GM21423 (cell line): ENCODE results near the gene ELF5.

Experiments used
- ATAC-seq: cut with Tn5 transposase; IDR thresholded peaks from one replicate; pipeline ENCODE4 v1.9.1; 2021; ENCODE audit warnings: mild to moderate bottlenecking, moderate library complexity; ENCODE audit not compliant: unreplicated experiment

Gene ELF5

DNA sequence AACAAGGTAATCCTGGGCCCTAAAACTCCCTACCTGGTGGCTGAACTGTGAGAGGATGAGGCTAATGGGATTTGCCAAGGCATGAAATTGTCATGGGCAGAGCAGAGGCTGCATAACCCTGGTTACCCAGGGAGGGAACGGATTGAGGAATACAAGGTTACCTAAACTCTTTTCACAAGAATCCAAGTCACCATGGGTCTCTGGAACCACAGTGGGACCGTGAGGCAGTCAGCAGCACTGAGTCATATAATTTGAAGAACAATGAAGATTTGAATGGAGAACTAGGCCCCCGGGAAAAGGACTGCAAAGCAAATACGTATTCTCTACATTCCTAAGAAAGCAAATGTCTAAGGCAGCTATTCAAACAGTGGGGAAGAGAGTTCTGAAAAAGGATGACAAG, 55.1 kb downstream of the ELF5 start:
- ATAC-seq, result no peak

DNA sequence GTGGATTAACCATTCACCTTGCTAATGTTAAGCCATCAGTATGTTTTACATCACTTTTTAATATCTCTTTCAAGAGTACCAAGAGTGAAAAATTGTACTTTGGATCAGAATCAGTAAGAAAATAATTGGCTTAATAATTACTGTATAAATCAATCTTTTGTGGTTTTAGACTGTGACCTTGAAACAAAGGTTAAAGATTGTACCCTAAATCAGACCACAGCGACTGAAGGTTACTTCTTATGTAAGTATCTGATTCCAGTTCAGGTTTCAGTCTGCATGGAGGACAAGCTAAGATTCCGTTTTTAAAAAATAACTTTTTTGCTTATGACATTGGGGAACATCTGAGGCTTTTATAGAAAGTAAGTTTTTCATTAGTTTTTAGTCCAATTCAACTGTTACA, 56.0 kb downstream of the ELF5 start:
- no peak for ATAC-seq

DNA sequence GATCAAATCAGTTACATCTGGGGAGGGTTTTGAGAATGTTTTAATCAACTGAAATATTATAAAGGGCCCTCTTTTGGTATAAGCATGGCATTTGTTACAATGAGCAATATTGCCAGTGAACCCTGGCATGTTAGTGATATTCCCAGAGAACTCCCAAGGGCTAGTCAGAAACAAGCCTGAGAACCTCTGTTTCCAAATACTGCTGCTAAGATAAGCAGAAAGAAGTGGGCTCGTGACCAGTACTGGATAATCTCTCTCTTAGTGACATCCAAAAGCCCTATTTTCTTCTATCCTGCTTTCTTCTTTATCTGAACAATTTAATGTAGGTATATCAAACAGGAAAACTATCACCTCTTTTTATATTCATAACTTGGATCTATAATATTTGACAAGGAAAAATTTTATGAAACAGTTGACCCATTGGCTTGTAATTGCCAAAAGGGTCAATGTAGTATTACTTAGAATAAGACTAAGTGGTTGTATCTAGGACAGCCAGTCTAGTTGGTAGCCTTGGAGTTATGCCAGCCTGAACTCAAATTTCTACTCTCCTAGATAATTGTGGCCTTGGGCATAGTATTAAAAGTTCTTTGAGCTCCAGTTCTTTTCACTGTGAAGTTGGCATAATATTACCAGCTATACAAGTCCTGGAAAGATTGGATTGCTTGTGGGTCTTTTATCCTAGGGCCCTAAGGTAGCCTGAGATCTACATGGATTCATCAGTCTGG, 59.1 kb downstream of the ELF5 start:
- ATAC-seq, result no peak

DNA sequence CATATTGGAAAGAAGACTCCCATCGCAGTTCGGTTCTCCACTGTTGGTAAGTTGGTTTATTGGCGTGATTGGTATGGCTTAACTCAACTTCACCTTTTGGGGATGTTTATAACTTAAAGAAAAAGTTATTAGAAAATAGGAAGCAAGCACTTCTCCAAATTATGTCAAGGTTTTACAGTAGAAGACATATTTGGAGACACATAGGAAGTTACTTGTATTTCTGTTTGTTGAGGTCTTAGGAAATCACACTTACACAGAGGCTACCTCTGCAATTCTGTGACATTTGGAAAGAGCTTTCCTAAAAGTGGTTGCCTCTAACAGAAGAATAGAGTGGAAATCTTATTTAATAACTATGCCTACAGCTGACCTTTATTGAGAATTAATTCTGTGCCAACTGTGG, 62.5 kb downstream of the ELF5 start:
- no peak for ATAC-seq

DNA sequence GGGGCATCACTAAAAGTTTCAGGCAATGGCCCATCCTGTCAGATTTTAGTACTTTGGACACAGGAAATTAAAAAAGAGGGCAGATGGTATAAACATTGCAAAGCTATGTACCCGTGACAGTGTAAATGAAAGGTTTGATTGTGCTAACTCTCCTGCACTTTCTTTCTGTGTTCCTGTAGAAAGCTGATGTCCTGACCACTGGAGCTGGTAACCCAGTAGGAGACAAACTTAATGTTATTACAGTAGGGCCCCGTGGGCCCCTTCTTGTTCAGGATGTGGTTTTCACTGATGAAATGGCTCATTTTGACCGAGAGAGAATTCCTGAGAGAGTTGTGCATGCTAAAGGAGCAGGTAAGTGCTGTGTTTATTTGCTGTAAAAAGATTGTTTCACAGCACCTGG, 64.6 kb downstream of the ELF5 start:
- ATAC-seq, result peak; percentile 66

DNA sequence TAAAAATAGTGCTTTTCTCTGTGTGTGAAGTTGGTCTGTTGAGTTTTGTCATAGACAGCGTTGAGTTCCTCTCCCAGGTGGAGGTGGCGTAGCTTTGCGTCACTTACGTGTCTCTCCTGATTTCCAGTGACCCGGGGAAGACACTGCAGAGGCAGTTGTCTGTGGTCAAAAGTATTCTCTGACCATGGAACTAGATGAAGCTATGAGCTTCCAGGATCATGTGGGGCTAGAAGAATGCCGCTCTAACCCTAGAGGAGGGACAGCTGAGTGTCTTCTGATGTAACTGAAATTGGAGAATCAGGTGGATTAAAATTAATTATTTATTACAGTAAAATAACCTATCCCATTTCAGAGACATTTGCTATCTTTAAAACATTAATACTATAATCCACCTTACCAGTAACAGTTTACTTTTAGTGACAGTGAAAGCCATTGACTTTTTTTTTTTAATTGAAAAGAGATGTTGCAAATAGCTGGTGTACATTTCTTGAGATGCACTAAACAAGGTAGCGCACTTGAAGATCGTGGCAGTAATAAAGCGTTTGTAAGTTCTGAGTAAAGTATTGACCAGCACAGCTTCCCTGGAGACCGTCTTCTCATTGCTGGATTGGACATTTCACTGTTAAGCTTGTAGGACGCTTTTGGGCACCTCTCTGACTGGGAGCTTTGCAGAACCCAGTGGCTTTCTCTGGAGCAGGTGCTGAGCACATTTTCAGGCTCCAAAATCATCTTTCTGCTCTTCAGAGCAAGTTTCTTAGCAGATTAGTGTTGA, 65.2 kb downstream of the ELF5 start:
- peak; percentile 8 for ATAC-seq

DNA sequence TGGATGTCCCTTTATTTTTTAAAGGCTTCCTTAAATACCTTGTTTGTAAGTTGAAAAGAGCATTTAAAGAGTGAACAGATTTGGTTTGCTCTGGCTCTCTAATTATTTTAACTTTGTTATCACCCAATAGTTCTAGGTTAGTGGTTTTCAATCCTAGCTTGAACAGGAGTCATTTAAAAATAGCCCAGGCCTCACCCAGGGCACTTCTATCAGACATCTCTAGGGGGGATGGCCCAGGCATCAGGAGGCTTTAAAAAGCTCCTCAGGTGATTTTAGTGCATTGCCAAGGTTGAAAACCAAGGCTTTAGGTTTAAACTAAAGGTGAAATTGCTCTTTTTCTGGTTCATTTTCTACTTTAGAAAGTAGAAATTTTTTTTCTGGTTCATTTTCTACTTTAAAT, 66.5 kb downstream of the ELF5 start:
- ATAC-seq, result no peak

DNA sequence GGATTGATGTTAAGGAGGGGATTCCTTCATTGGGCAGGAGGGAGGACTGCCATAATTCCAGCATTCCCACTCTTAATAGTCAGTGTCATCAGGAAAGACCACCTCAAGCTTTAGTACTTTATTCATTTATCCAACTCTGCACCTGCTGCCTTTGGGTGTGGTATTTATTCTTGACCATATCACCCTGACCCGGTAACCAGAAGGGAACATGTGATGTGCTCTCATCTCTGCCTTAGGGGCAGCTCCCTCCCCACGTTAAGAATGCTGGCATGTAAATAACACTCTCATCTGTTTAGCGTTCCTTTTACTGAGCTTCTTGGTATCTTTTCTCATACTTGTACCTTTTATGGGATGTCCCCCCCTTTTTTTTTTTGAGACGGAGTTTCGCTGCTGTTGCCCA, 67.2 kb downstream of the ELF5 start:
- no peak for ATAC-seq

DNA sequence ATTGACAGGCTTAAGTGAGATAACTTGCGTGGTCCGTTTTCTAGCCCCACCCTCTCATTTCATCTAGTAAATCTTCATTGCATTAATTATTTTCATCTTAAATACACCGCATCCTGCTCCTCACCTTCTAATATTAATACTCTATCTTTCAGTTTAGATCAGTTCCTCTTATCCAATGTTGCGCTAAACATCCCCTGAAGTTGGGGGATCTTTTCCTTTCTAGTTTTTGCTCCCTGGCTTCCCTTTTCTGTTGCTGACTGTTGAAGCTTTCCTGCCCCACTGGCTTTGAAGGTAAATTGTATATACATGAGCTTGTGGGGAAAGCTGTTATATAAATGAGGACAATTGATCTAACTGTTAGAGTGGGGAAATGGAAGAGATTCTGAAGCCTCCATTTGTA, 67.6 kb downstream of the ELF5 start:
- ATAC-seq, result no peak

DNA sequence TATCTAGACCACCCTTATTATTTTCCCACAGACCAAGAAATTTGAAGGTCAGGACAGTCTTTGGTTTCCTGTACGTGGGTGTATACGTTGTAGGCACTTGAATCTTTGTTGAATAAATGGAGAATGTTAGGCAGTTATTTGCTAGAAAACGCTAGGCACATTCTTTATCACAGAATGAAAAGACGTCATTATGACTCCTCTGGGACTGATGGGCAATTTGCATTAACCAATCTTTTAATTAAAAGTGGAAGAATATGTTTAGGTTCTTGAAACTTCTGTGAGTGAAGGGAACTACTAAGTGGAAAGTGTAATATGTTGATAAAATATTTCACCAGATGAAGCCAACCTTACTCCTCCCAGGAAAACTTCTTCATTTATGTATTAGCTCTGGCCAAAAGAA, 69.2 kb downstream of the ELF5 start:
- no peak for ATAC-seq

DNA sequence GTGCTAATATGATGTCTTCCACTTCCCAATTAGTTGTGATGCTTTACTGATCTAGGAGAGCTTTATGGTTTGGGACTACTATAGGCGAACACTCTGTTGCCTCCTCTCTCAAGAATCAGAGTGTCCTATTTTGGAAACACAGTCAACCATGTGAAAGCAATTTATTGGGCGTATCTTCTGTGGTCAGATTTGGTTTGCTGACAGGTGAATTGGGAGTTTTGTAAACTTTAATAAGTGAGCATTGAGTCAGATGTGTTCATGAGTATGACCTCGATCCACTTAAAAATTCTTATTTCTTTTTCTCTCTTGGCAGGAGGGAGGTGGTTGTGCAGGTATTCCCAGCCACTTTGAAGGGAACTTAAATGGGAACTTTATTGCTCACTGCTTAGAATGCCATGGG, 70.5 kb downstream of the ELF5 start:
- ATAC-seq, result no peak

DNA sequence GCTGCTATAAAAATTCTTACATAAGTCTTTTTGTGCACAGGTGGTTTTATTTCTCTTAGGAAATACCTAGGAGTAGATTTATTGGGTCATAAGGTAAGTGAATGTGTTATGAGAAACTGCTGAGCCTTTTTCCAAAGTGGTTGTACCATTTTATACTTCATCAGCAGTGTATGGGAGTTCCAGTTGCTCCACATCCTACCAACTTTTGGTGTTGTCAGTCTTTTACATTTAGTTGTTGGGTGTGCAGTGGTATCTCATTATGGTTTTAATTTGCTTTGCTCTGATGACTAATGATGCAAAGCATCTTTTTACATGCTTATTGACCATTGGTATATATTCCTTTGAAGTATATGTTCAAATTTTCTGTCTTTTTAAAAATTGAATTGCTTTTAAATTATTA, 71.8 kb downstream of the ELF5 start:
- ATAC-seq, result no peak

DNA sequence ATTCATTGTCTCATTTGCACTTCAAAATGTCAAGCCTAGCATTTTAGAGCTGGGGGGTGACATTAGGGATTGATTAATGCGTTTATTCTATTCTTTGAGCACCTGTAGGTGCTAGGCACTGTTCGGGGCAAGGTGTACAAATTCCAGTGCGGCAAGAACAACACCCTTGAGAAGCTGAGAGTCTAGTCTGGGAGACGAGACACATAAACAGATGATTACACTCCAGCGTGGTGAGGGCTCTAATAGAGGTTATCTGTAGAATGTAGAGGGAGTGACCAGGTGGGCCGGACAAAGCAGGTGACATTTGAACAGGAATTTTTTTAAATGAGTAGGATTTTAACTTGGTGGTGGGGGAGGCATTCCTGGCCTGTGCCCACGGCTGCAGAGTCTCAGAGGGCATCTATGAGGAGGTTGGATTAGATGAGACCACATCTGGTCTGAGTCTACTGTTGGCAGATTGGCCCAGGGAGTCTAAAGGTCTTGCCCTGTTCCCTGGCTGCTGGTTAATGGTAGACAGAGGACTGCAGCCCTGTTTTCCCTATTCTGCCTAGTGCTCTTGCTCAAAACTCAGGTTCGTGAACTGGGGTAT, 73.9 kb downstream of the ELF5 start:
- no peak for ATAC-seq

DNA sequence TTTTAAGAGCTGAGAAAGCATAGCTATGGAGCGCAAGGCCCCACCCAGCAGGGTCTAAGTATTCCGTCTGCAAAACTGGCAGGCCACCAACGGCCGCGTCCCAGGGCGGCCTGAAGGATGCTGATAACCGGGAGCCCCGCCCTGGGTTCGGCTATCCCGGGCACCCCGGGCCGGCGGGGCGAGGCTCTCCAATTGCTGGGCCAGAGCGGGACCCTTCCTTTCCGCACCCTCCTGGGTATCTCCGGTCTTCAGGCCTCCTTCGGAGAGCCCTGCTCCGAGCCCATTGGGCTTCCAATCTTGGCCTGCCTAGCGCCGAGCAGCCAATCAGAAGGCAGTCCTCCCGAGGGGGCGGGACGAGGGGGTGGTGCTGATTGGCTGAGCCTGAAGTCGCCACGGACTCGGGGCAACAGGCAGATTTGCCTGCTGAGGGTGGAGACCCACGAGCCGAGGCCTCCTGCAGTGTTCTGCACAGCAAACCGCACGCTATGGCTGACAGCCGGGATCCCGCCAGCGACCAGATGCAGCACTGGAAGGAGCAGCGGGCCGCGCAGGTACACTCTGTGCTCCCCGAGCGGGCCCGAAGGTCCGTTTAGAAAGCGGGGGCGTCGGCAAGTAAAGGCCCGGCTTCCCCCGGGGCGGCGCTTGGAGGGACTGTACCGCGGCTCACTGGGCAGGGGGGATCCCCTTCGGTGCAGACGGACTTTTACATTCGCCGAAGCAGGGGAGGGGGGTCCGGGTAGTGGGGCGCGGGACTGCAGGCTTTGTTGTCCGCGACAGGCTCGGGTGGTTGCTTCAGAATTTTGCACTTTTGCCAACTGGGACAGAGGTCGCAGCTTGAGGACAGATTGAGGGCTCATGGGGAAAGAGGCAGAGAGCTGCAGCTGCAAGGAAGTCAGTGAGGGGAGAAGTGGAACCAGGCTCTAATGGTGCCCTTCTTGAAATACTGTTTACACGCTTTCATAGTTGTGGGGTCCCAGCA, 74.8 kb downstream of the ELF5 start, which contains the start of gene CAT:
CAT (plus strand) TSS at position 406 of the 979 bp plus-strand sequence; CDS start at position 486, 80 bp downstream.
- ATAC-seq, result peak; percentile 98

DNA sequence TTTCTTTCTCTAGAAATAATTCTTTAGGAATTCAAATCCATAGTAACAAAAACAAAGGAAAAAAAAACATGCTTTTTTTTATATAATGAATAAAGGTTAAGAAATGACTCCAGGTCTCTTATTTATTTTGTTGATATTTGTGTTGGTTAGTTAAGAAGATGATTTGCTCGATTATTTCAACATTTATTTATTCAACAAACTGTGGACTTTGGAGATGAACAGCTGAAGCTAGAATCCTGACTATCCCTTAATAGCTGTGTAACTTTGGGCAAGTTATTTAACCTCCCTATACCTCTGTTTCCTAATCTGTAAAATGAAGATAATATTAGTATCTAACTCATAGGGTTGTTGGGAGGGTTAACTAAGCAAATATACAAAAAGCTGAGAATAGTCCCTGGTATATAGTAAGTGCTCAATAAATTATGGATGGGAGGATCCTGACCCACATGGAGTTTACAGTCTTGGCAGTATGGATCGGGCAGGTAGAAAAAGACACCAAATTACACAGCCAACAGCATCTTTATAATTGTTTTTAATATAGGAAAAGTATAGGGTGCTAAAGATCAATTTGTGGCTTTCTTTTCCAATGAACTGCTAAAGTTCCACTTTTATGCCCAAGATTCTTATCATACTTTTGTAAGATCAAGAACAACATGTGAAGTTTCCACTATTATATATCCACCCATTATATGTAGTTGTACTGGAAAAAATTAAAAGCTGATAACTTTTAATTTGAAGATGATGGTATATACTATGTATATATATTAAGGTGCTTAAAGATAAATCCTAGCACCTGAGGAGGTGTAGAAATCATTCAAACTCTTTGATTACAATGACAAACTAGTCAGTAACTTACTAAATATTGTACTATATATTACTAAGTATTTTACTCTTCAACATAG, 76.1 kb downstream of the ELF5 start:
- ATAC-seq, result no peak

DNA sequence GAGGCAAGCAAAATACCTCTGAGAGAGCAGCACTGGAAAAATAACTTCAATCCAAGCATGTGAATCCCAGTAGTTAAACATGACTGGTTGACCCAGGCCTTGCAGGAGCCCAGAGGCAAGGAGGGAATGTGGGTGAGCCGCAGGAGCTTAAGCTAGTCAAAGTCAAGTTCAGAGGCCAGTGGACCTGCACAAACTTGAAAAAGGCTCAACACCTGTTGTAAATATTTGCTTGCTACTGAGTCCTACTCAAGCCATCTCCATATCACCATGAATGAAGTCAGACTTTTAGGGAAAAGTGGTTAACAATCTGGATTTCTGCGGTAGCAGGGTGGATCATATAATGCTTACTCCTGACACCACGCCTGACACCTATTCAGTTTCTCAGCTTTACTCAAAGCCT, 79.7 kb downstream of the ELF5 start:
- no peak for ATAC-seq

DNA sequence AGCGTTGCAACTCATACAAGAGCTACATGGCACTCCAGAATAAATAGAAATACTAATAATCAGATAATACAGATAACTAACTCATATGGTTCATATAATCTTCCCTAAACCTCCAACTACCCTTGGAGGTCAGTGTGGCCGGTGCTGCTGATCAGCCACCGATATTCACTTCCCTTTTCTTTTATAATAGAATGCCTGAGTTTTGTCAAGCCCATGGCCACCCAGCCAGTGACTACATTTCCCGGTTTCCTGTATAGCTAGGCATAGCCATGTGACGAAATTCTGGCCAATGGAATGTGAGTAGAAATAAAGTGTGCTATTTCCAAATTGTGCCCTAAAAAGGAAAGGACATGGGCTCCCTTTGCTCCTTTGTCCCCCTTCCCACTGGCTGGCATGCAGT, 80.8 kb downstream of the ELF5 start:
- no peak for ATAC-seq

DNA sequence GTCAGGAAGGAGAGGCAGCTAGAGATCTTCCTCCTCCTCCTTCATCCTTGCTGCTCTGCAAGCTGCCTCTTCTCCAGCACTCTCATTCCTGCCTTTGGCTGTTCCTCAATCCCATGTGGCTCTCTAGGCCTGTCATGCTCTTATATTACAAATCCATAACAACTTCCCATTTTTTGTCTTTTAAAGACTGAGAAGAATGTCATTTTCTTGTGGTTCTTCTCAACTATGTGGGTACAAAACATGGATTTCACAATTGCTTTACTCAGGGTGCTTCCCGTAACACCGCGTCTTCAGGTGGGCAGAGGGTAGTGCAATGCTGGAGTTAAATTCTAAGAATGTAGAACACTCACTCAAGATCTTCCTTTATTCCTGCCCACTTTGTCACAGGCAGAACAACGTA, 81.6 kb downstream of the ELF5 start:
- no peak for ATAC-seq
